AG04450 (cell line): Measurements from ENCODE around the gene ZSCAN23. TPM values are rescaled to one million over a fixed set of nuclear protein-coding genes. Genes with fewer than 3 reads are reported as not detected.
A peak's percentile ranks its signal among the peaks of the same experiment; 100 is the strongest.

Source experiments
- CTCF ChIA-PET: fragments of 300-600, 350-600 bp; formaldehyde crosslinking; extraction: SDS; loops from one replicate; lab custom pipeline; 2022; ENCODE audit warnings: antibody characterized with exemption, inconsistent platforms; lab: Charles Lee
- POLR2A ChIA-PET: fragments of 350-600 bp; formaldehyde crosslinking; extraction: SDS; loops from one replicate; lab custom pipeline; 2021; ENCODE audit warnings: antibody characterized with exemption, inconsistent platforms; lab: Yijun Ruan, JAX
- DNase-seq: peaks from one replicate; pipeline ENCODE4 v3.0.0-alpha.2; 2011; ENCODE audit warnings: low read depth, low spot score
- H3K27ac ChIP-seq: one replicate; pipeline ENCODE4 v1.5.1; 2012; ENCODE audit warnings: low read depth, low read length, control low read depth
- H3K27me3 ChIP-seq: one replicate; pipeline ENCODE4 v1.6.0; 2012; ENCODE audit warnings: low read length; ENCODE audit not compliant: control insufficient read depth, insufficient read depth
- H3K4me3 ChIP-seq: 2 replicates; pipeline ENCODE4 v1.5.1; 2011; ENCODE audit warnings: mild to moderate bottlenecking, low read depth, low read length, control low read depth
- H3K9me3 ChIP-seq: 2 replicates; pipeline ENCODE4 v1.5.1; 2012; ENCODE audit warnings: low read length; ENCODE audit not compliant: control insufficient read depth, insufficient read depth
- CTCF ChIP-seq: IDR thresholded peaks from 2 replicates; pipeline ENCODE4 v1.5.1; 2011; ENCODE audit warnings: low read depth, low read length, control low read depth, inconsistent platforms
- polyA plus RNA-seq: library from polyadenylated mRNA; depleted of rRNA; stranded (reverse); fragments of >200 nt; gene quantifications from 2 replicates; pipeline ENCODE4 v1.2.3, GENCODE V29; 2011

ZSCAN23 gene
- polyA plus RNA-seq, 1 experiment: 4.6 TPM

GRCh38 chr6:28399350-28400121 lies 43.8 kb downstream of the ZSCAN23 start, which contains the start of gene ZSCAN12:
Gene ZSCAN12, minus strand, starts transcription at chr6:28399747. Its CDS starts 1,342 bp downstream, at chr6:28398405.
- DNase-seq: peak; percentile 72
- Histone ChIP-seq H3K27ac (peak within 1 kb of the TSS; percentile 81), H3K4me3 (peak within 1 kb of the TSS; percentile 98), H3K9me3 (no peaks in the 10 kb centered on the region; the same call in 1 of the 2 replicates), H3K27me3 (no peaks in the 10 kb centered on the region)
- CTCF ChIA-PET: interaction anchor here (0.5 to 1.1 kb wide), 3 partner anchors 15 to 44 kb away, joined by 3 to 4 read pairs (median 4); no protein-coding TSS in a partner anchor
- TF ChIP-seq CTCF: peak; percentile 71
- POLR2A ChIA-PET: interaction anchor here (0.8 to 1.3 kb wide), 4 partner anchors 16 to 258 kb away, joined by 3 to 7 read pairs (median 6); no protein-coding TSS in a partner anchor

- Histone ChIP-seq H3K4me3 (no peak overlapping the region), H3K9me3 (no peaks in the 10 kb centered on the region; the same call in 1 of the 2 replicates), H3K27ac (no peak overlapping the region), H3K27me3 (no peaks in the 10 kb centered on the region)
- POLR2A ChIA-PET: no interaction called here
- DNase-seq: no peak
- CTCF ChIA-PET: interaction anchor here (4.4 kb wide), 1 partner anchor 12 kb away, joined by 24 read pairs; no protein-coding TSS in a partner anchor
- no peak for TF ChIP-seq CTCF
These were observed 47.4 kb downstream of the ZSCAN23 start for GRCh38 chr6:28395918-28396317.

GRCh38 chr6:28393912-28394662 lies 49.2 kb downstream of the ZSCAN23 start:
- DNase-seq: no peak

GRCh38 chr6:28390688-28391087 lies 52.6 kb downstream of the ZSCAN23 start:
- POLR2A ChIA-PET: no interaction called here
- Histone ChIP-seq H3K27me3 (no peaks in the 10 kb centered on the region), H3K4me3 (no peak overlapping the region), H3K9me3 (no peaks in the 10 kb centered on the region), H3K27ac (no peak overlapping the region)
- DNase-seq: no peak
- CTCF ChIA-PET: no interaction called here
- TF ChIP-seq CTCF: no peak

More at GRCh38 chr6:28393912-28394662, 49.2 kb downstream of the ZSCAN23 start:
- TF ChIP-seq CTCF: peak; percentile 39
- H3K27ac ChIP-seq: no peak overlapping the region
- no peaks in the 10 kb centered on the region for H3K27me3 ChIP-seq
- H3K4me3 ChIP-seq: no peak overlapping the region
- ChIA-PET POLR2A (no interaction called here), CTCF (interaction anchor here (0.5 to 4.4 kb wide), 4 partner anchors 10 to 45 kb away, joined by 3 to 24 read pairs (median 7); no protein-coding TSS in a partner anchor)
- H3K9me3 ChIP-seq: no peaks in the 10 kb centered on the region
